NB4 (cell line): Measurements from ENCODE around the gene ABHD14A.

ENCODE experiments used
- CTCF ChIP-seq: IDR thresholded peaks from one replicate; pipeline ENCODE4 v1.5.1; 2012; ENCODE audit warnings: low read depth, low read length
- MAX ChIP-seq: IDR thresholded peaks from 2 replicates; pipeline ENCODE4 v1.6.1; 2011; ENCODE audit warnings: low read depth, low read length

GRCh38 chr3:51945031-51945840, 29.6 kb upstream of the ABHD14A start:
- TF ChIP-seq CTCF (no peak), MAX (no peak)
